OCI-LY3 (cell line): Measurements from ENCODE around the gene SIGMAR1.
A peak's percentile ranks its signal among the peaks of the same experiment; 100 is the strongest.

Experiments
- H2AFZ ChIP-seq: fragments of 200-600, 300-600 bp; shearing (Covaris generic); 2 replicates; pipeline ENCODE4 v1.6.0; 2014; ENCODE audit warnings: antibody characterized with exemption, low read depth, low read length
- H3K27ac ChIP-seq: fragments of 200-600, 300-600 bp; sonication (generic); 2 replicates; pipeline ENCODE4 v1.5.1; 2014; ENCODE audit warnings: mild to moderate bottlenecking, low read length, moderate library complexity, mixed read lengths
- H3K27me3 ChIP-seq: fragments of 200-600, 300-600 bp; sonication (generic); 2 replicates; pipeline ENCODE4 v1.6.1; 2014; ENCODE audit warnings: low read depth, low read length, mixed read lengths
- H3K36me3 ChIP-seq: fragments of 200-600, 300-600 bp; sonication (generic); replicated peaks from 2 replicates; pipeline ENCODE3; 2014; ENCODE audit warnings: low read depth, low read length, mixed read lengths
- H3K4me1 ChIP-seq: fragments of 300-600, 200-600 bp; sonication (generic); 2 replicates; pipeline ENCODE4 v1.6.1; 2014; ENCODE audit warnings: low read length, mixed read lengths
- H3K4me2 ChIP-seq: fragments of 200-600, 300-600 bp; sonication (generic); 2 replicates; pipeline ENCODE4 v1.6.1; 2014; ENCODE audit warnings: low read length, mixed read lengths
- H3K4me3 ChIP-seq: fragments of 300-600, 200-600 bp; sonication (generic); 2 replicates; pipeline ENCODE4 v1.5.1; 2014; ENCODE audit warnings: antibody characterized with exemption, mild to moderate bottlenecking, low read length, moderate library complexity
- H3K79me2 ChIP-seq: fragments of 300-600, 200-600 bp; shearing (Covaris generic); 2 replicates; pipeline ENCODE4 v1.6.1; 2014; ENCODE audit warnings: mild to moderate bottlenecking, low read length, mixed read lengths
- H3K9ac ChIP-seq: fragments of 300-600, 200-600 bp; shearing (Covaris generic); 2 replicates; pipeline ENCODE4 v1.6.0; 2014; ENCODE audit warnings: mild to moderate bottlenecking, low read length, moderate library complexity
- H3K9me3 ChIP-seq: fragments of 200-600, 300-600 bp; shearing (Covaris generic); 2 replicates; pipeline ENCODE4 v1.6.1; 2014; ENCODE audit warnings: low read length, mixed read lengths; ENCODE audit not compliant: insufficient read depth
- H4K20me1 ChIP-seq: fragments of 200-600, 300-600 bp; sonication (generic); 2 replicates; pipeline ENCODE4 v1.6.1; 2016; ENCODE audit warnings: low read length, mixed read lengths; ENCODE audit not compliant: insufficient read depth
- EZH2phosphoT487 ChIP-seq: fragments of 200-600 bp; shearing (Covaris generic); IDR thresholded peaks from 2 replicates; pipeline ENCODE4 v1.6.1; 2018; ENCODE audit warnings: antibody characterized with exemption, mixed run types, low read depth
- TF ChIP-seq, protein P1 (sequence below): fragments of 200-600, 300-600 bp; sonication (generic); IDR thresholded peaks from 2 replicates; pipeline ENCODE4 v1.5.1; 2014; ENCODE audit warnings: antibody characterized with exemption, low read length, low read depth

The SIGMAR1 gene

DNA sequence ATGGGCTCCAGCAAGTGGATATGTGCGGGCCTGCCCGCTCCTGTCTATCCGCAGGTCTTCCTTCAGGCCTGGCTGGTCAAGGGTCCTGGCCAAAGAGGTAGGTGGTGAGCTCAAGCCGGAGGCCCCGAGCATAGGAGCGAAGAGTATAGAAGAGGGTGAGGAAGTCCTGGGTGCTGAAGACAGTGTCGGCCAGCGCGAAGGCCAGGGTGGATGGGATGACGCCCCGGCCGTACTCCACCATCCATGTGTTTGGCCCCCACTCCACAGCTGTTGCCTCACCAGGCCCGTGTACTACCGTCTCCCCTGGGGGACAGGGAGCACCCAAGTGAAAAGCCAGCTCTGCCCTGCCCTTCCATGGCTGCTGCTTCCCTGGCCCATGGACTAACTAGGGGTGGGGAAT, 2.0 kb downstream of the SIGMAR1 start:
- TF ChIP-seq, protein P1, sequence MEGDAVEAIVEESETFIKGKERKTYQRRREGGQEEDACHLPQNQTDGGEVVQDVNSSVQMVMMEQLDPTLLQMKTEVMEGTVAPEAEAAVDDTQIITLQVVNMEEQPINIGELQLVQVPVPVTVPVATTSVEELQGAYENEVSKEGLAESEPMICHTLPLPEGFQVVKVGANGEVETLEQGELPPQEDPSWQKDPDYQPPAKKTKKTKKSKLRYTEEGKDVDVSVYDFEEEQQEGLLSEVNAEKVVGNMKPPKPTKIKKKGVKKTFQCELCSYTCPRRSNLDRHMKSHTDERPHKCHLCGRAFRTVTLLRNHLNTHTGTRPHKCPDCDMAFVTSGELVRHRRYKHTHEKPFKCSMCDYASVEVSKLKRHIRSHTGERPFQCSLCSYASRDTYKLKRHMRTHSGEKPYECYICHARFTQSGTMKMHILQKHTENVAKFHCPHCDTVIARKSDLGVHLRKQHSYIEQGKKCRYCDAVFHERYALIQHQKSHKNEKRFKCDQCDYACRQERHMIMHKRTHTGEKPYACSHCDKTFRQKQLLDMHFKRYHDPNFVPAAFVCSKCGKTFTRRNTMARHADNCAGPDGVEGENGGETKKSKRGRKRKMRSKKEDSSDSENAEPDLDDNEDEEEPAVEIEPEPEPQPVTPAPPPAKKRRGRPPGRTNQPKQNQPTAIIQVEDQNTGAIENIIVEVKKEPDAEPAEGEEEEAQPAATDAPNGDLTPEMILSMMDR, result no peak
- TF ChIP-seq EZH2phosphoT487, result no peak
- Histone ChIP-seq H3K9ac (no peak overlapping the region), H2AFZ (no peak overlapping the region), H3K4me2 (peak overlapping the region; percentile 31), H3K27me3 (no peaks in the 10 kb centered on the region), H3K9me3 (no peaks in the 10 kb centered on the region), H3K4me1 (peaks cover 12% of the 10 kb centered on the region), H3K79me2 (peaks cover 28% of the 10 kb centered on the region), H3K4me3 (no peak overlapping the region), H3K27ac (no peak overlapping the region), H3K36me3 (peaks cover 13% of the 10 kb centered on the region), H4K20me1 (no peaks in the 10 kb centered on the region)

DNA sequence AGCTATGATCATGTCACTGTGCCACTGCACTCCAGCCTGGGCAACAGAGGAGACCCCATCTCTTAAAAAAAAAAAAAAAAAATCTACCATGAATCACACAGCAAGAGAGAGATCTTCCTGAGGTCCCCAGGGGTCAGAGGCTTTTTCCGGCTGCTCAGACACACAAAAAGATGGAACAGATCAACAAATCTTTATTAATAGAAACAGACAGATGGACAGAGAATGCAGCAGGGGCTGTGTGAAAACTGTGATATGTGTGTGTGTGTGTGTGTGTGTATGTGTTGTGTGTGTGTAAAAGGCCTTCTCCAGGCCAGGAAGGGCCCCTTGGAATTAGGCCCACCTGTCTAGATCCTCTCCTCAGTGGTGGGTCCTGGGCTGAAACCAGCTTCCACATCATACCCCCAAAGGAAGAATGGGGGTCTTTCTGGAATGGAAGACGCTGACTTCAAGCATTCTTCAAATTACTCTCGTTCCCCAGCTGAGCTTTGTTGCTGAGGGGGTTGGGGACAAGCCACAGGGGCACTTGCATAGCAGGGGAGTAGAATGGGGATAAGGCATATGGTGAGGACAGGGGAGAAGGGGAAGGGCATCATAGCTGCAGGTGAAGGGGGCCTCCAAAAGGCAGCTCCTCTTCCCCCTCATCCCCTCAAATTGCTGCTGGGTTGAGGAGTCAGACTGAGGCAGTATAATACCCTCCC, 2.9 kb downstream of the SIGMAR1 start:
- Histone ChIP-seq H2AFZ (no peak overlapping the region), H4K20me1 (no peaks in the 10 kb centered on the region), H3K27me3 (peaks cover 2% of the 10 kb centered on the region), H3K27ac (no peak overlapping the region), H3K79me2 (peaks cover 28% of the 10 kb centered on the region), H3K9me3 (no peaks in the 10 kb centered on the region), H3K4me2 (no peak overlapping the region), H3K36me3 (peaks cover 13% of the 10 kb centered on the region), H3K9ac (no peak overlapping the region), H3K4me1 (peaks cover 12% of the 10 kb centered on the region), H3K4me3 (no peak overlapping the region)
- no peak for TF ChIP-seq EZH2phosphoT487
- TF ChIP-seq, protein P1, result no peak

DNA sequence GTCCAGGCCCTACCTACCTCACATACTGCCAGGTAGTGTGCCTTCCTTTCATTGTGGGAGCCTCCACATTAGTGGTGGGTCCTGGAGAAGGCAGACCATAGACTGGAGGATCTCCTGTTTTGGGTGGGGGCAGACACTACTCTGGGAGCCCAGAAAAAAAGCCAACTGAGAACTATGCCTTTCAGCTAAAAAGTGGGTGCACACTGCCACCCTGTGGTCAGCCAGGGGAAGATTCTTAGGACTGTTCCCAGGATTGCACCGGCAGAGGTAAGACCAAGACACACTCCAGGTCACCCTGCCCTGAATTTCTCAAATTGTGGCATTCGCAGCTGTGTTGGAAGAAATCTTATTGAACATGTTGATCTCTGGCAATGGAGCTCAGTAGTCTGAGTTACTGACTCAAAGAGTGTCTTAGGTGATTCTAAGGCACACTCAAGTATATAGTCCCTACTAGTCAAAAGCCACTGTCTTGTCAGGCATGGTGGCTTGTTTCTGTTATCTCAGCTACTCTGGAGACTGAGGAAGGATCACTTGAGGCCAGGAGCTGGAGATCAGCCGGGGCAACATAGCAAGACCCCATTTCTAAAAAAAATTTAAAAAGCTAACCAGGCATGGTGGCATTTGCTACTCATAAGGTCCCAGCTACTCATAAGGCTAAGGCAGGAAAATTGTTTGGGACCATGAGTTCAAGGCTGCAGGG, 3.6 kb downstream of the SIGMAR1 start:
- Histone ChIP-seq H3K9me3 (no peaks in the 10 kb centered on the region), H3K79me2 (peaks cover 28% of the 10 kb centered on the region), H3K4me3 (no peak overlapping the region), H3K27ac (no peak overlapping the region), H3K4me1 (peaks cover 15% of the 10 kb centered on the region), H3K4me2 (no peak overlapping the region), H4K20me1 (no peaks in the 10 kb centered on the region), H3K27me3 (peaks cover 9% of the 10 kb centered on the region), H2AFZ (no peak overlapping the region), H3K9ac (no peak overlapping the region), H3K36me3 (peaks cover 13% of the 10 kb centered on the region)
- TF ChIP-seq, protein P1, result peak; percentile 87
- TF ChIP-seq EZH2phosphoT487, result no peak

DNA sequence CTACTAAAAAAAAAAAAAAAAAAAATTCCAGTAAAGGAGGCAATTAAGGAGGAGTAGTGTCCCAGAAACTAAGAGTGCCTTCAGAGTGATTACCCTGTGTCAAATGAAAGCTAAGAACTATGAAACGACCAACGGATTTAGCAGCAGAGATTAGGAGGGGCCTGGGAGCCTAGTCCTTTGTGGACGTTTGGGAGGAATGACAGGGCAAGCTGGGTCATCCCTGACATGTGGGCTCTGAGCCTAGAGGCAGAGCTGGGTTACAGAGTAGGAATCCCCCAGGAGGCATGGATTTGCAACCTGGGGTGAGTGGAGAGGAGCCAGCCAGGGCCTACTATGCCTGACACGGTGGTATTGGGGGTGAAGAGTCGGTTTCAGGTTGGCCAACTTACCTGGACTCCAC, 4.4 kb downstream of the SIGMAR1 start:
- Histone ChIP-seq H4K20me1 (no peaks in the 10 kb centered on the region), H3K79me2 (peaks cover 28% of the 10 kb centered on the region), H3K4me1 (peaks cover 12% of the 10 kb centered on the region; the same call in 1 of the 2 replicates), H3K36me3 (peaks cover 13% of the 10 kb centered on the region), H2AFZ (no peak overlapping the region), H3K4me2 (no peak overlapping the region), H3K4me3 (no peak overlapping the region), H3K9me3 (no peaks in the 10 kb centered on the region), H3K27me3 (peaks cover 16% of the 10 kb centered on the region), H3K9ac (no peak overlapping the region), H3K27ac (no peak overlapping the region)
- TF ChIP-seq EZH2phosphoT487, result no peak
